Motor neuron (in vitro differentiated cells): ENCODE data around the gene LOXHD1. TPM values are rescaled to one million over a fixed set of nuclear protein-coding genes. Genes with fewer than 3 reads are reported as not detected.
A peak's percentile ranks its signal among the peaks of the same experiment; 100 is the strongest.

Source experiments
- ATAC-seq, 8 experiments: fragments of 200-7000 bp; cut with Tn5 transposase; replicated peaks in 6 of 8; 2 replicates each; pipeline ENCODE4 v1.8.0; 2021; ENCODE audit warnings: mild to moderate bottlenecking in 8 of 8, moderate library complexity in 8 of 8
- H3K27ac ChIP-seq, 2 donors: fragments of 250-450 bp; sonication (Bioruptor Pico); 2 replicates each; pipeline ENCODE4 v1.9.0; 2021; ENCODE audit warnings: antibody characterized with exemption in 2 of 2, mild to moderate bottlenecking in 2 of 2, moderate library complexity in 1 of 2
- H3K4me1 ChIP-seq, 2 donors: fragments of 250-450 bp; sonication (Bioruptor Pico); replicated peaks in 1 of 2; 2 replicates each; pipeline ENCODE4 v1.6.1; 2021; ENCODE audit warnings: antibody characterized with exemption in 2 of 2, mild to moderate bottlenecking in 2 of 2, moderate library complexity in 1 of 2
- H3K4me3 ChIP-seq, 5 donors: fragments of 250-450 bp; sonication (Bioruptor Pico); 2 replicates each; pipeline ENCODE4 v1.9.0; 2021; ENCODE audit warnings: antibody characterized with exemption in 5 of 5, mild to moderate bottlenecking in 5 of 5, moderate library complexity in 4 of 5
- WGBS, 10 experiments: fragments of 450-650 bp; shearing (Covaris generic); methylation state at CpG; one replicate each; pipeline ENCODE4 v1.0.0; 2022; 5-methylcytosine and 5-hydroxymethylcytosine counted together
- in situ Hi-C, 9 experiments: fragments of 400-800 bp; cut with MboI; loops; one replicate each; pipeline ENCODE4 v1.15.0; 2021; ENCODE audit warnings: low sequenced_read_pairs in 9 of 9, low pct_unique_long_range_greater_than_20kb in 2 of 9; ENCODE audit not compliant: unreplicated experiment in 9 of 9
- total RNA-seq, 8 experiments: library from RNA; unstranded; fragments of 300-600 nt; gene quantifications; 2 replicates each; pipeline versions ENCODE4 v1.2.3 to v1.2.4, GENCODE V29; 2022

LOXHD1 gene
- total RNA-seq, 8 experiments from 2014 or later = 0.05 to 0.66 (median 0.18) TPM; not detected in 2

GRCh38 chr18:46488471-46489213, 168.4 kb downstream of the LOXHD1 start:
- in situ Hi-C loops = loop anchor here in 2 of 9 experiments (25.0 kb wide), 1 partner anchor 201 kb away; no protein-coding TSS in a partner anchor
- 0 to 92% (median 71%) methylated on average over 2 to 7 of the region's 11 CpGs; no CpG with 5 or more reads in 3 of the 10 experiments for WGBS, 10 experiments
- H3K4me1 ChIP-seq = peaks cover 12 to 15% of the 10 kb centered on the region in 2 donors
- peak in 4 of 8 experiments; percentile 28 to 59 (median 44) for ATAC-seq
- H3K4me3 ChIP-seq = no peak overlapping the region
- peak overlapping the region in 1 of 2 donors; percentile 42 for H3K27ac ChIP-seq

GRCh38 chr18:46485675-46486194, 171.3 kb downstream of the LOXHD1 start:
- peaks cover 15 to 18% of the 10 kb centered on the region in 2 donors for H3K4me1 ChIP-seq
- in situ Hi-C loops = loop anchor here in 2 of 9 experiments (25.0 kb wide), 1 partner anchor 198 kb away; no protein-coding TSS in a partner anchor
- WGBS, 10 experiments = 0 to 88% (median 56%) methylated on average over 1 to 2 of the region's 2 CpGs; no CpG with 5 or more reads in 4 of the 10 experiments
- H3K27ac ChIP-seq = no peak overlapping the region
- peak in 6 of 8 experiments; percentile 36 to 79 (median 57) for ATAC-seq
- no peak overlapping the region for H3K4me3 ChIP-seq

GRCh38 chr18:46484971-46485370, 172.0 kb downstream of the LOXHD1 start:
- in situ Hi-C loops = loop anchor here in 2 of 9 experiments (25.0 kb wide), 1 partner anchor 198 kb away; no protein-coding TSS in a partner anchor
- ATAC-seq = no peak
- no peak overlapping the region for H3K27ac ChIP-seq
- 0 to 100% (median 0%) methylated on average over 1 to 4 of the region's 16 CpGs; no CpG with 5 or more reads in 7 of the 10 experiments for WGBS, 10 experiments
- H3K4me3 ChIP-seq = no peak overlapping the region
- peaks cover 17 to 21% of the 10 kb centered on the region in 2 donors for H3K4me1 ChIP-seq

- Histone ChIP-seq H3K4me3 (no peak overlapping the region), H3K27ac (no peak overlapping the region), H3K4me1 (peaks cover 11 to 14% of the 10 kb centered on the region in 2 donors)
- in situ Hi-C loops = loop anchor here in 2 of 9 experiments (25.0 kb wide), 1 partner anchor 196 kb away; no protein-coding TSS in a partner anchor
- no peak for ATAC-seq
- 0 to 100% (median 73%) methylated on average over 1 of the region's 1 CpG; no CpG with 5 or more reads in 2 of the 10 experiments for WGBS, 10 experiments
Measured at GRCh38 chr18:46482831-46483230, 174.2 kb downstream of the LOXHD1 start.

- in situ Hi-C loops = loop anchor here in 2 of 9 experiments (25.0 kb wide), 1 partner anchor 195 kb away; no protein-coding TSS in a partner anchor
- Histone ChIP-seq H3K27ac (no peak overlapping the region), H3K4me3 (no peak overlapping the region), H3K4me1 (peaks cover 11 to 14% of the 10 kb centered on the region in 2 donors)
- WGBS, 10 experiments = 0 to 86% methylated on average over 1 of the region's 1 CpG; no CpG with 5 or more reads in 8 of the 10 experiments
- ATAC-seq = peak in 1 of 8 experiments; percentile 32
Measured at GRCh38 chr18:46481847-46482245, 175.2 kb downstream of the LOXHD1 start.

- no peak overlapping the region for H3K4me3 ChIP-seq
- H3K27ac ChIP-seq = no peak overlapping the region
- 0 to 86% (median 43%) methylated on average over 1 to 6 of the region's 9 CpGs; no CpG with 5 or more reads in 2 of the 10 experiments for WGBS, 10 experiments
- peaks cover 11 to 14% of the 10 kb centered on the region in 2 donors for H3K4me1 ChIP-seq
- in situ Hi-C loops = loop anchor here in 2 of 9 experiments (25.0 kb wide), 1 partner anchor 194 kb away; no protein-coding TSS in a partner anchor
- ATAC-seq = peak; percentile 43 to 87 (median 76)
Measured at GRCh38 chr18:46481048-46481846, 175.8 kb downstream of the LOXHD1 start.

GRCh38 chr18:46480226-46480625, 176.8 kb downstream of the LOXHD1 start:
- no peak for ATAC-seq
- Histone ChIP-seq H3K27ac (no peak overlapping the region), H3K4me3 (no peak overlapping the region), H3K4me1 (peaks cover 10 to 11% of the 10 kb centered on the region in 2 donors)
- in situ Hi-C loops = loop anchor here in 2 of 9 experiments (25.0 kb wide), 1 partner anchor 193 kb away; no protein-coding TSS in a partner anchor
- 0 to 100% (median 62%) methylated on average over 1 to 5 of the region's 5 CpGs for WGBS, 10 experiments

GRCh38 chr18:46478796-46479195, 178.2 kb downstream of the LOXHD1 start:
- H3K27ac ChIP-seq = no peak overlapping the region
- 29 to 90% (median 64%) methylated on average over 1 to 2 of the region's 2 CpGs; no CpG with 5 or more reads in 6 of the 10 experiments for WGBS, 10 experiments
- H3K4me3 ChIP-seq = no peak overlapping the region
- peaks cover 5 to 6% of the 10 kb centered on the region in 2 donors for H3K4me1 ChIP-seq
- ATAC-seq = no peak
- in situ Hi-C loops = loop anchor here in 2 of 9 experiments (25.0 kb wide), 1 partner anchor 191 kb away; no protein-coding TSS in a partner anchor

- H3K4me3 ChIP-seq = no peak overlapping the region
- peaks cover 5 to 6% of the 10 kb centered on the region in 2 donors for H3K4me1 ChIP-seq
- in situ Hi-C loops = loop anchor here in 2 of 9 experiments (25.0 kb wide), 1 partner anchor 190 kb away; no protein-coding TSS in a partner anchor
- no peak for ATAC-seq
- no peak overlapping the region for H3K27ac ChIP-seq
- 7 to 100% (median 60%) methylated on average over 1 to 7 of the region's 21 CpGs; no CpG with 5 or more reads in 3 of the 10 experiments for whole genome bisulfite sequencing, 10 experiments
Measured at GRCh38 chr18:46477425-46478011, 179.5 kb downstream of the LOXHD1 start.

GRCh38 chr18:46475390-46475752, 181.6 kb downstream of the LOXHD1 start:
- 67 to 83% methylated on average over 1 to 4 of the region's 4 CpGs; no CpG with 5 or more reads in 8 of the 10 experiments for WGBS, 10 experiments
- ATAC-seq = no peak
- in situ Hi-C loops = loop anchor here in 2 of 9 experiments (25.0 kb wide), 1 partner anchor 188 kb away; no protein-coding TSS in a partner anchor
- Histone ChIP-seq H3K4me3 (no peak overlapping the region), H3K4me1 (no peaks in the 10 kb centered on the region), H3K27ac (no peak overlapping the region)

GRCh38 chr18:46474487-46475389, 182.3 kb downstream of the LOXHD1 start:
- 22 to 82% (median 49%) methylated on average over 1 to 5 of the region's 14 CpGs; no CpG with 5 or more reads in 4 of the 10 experiments for WGBS, 10 experiments
- peak in 6 of 8 experiments; percentile 23 to 81 (median 32) for ATAC-seq
- no peak overlapping the region for H3K4me3 ChIP-seq
- H3K27ac ChIP-seq = no peak overlapping the region
- in situ Hi-C loops = loop anchor here in 2 of 9 experiments (25.0 kb wide), 1 partner anchor 187 kb away; no protein-coding TSS in a partner anchor
- no peaks in the 10 kb centered on the region for H3K4me1 ChIP-seq
